ENCODE measurements around the gene MCC.

Gene MCC

GRCh38 chr5:113178073-113178779 lies 310.0 kb downstream of the MCC start:
- no peak overlapping the region for H3K27ac ChIP-seq (replicated peaks)
- no peak for TF ChIP-seq GABPA (IDR thresholded peaks at IDR 0.05; ENCODE audit: low read depth)
- no peak for TF ChIP-seq SPI1 (IDR thresholded peaks at IDR 0.05; ENCODE audit: borderline replicate concordance, low read depth)
- TF ChIP-seq REST (IDR thresholded peaks at IDR 0.05; ENCODE audit: insufficient replicate concordance, low read depth): no peak
- no peak for TF ChIP-seq POLR2AphosphoS5 (IDR thresholded peaks at IDR 0.05; ENCODE audit: low read depth)
- TF ChIP-seq CTCF (IDR thresholded peaks at IDR 0.05; ENCODE audit: insufficient read depth, low read length): no peak
- DNase-seq (ENCODE audit: low read depth in 1 of 2, low spot score in 1 of 2): no peak
- H3K27me3 ChIP-seq (ENCODE audit: insufficient read depth, poor library complexity, severe bottlenecking): no peaks in the 10 kb centered on the region
- no peak overlapping the region for H3K4me3 ChIP-seq (replicated peaks; ENCODE audit: insufficient read depth, low read length)

GRCh38 chr5:113177225-113177624 lies 311.0 kb downstream of the MCC start:
- H3K27me3 ChIP-seq (ENCODE audit: insufficient read depth, poor library complexity, severe bottlenecking): no peaks in the 10 kb centered on the region
- TF ChIP-seq POLR2AphosphoS5 (IDR thresholded peaks at IDR 0.05; ENCODE audit: low read depth): no peak
- no peak for TF ChIP-seq SPI1 (IDR thresholded peaks at IDR 0.05; ENCODE audit: borderline replicate concordance, low read depth)
- TF ChIP-seq GABPA (IDR thresholded peaks at IDR 0.05; ENCODE audit: low read depth): no peak
- TF ChIP-seq CTCF (IDR thresholded peaks at IDR 0.05; ENCODE audit: insufficient read depth, low read length): no peak
- no peak for TF ChIP-seq REST (IDR thresholded peaks at IDR 0.05; ENCODE audit: insufficient replicate concordance, low read depth)
- no peak overlapping the region for H3K4me3 ChIP-seq (replicated peaks; ENCODE audit: insufficient read depth, low read length)

GRCh38 chr5:113176734-113177133 lies 311.5 kb downstream of the MCC start:
- no peak for TF ChIP-seq SPI1 (IDR thresholded peaks at IDR 0.05; ENCODE audit: borderline replicate concordance, low read depth)
- H3K4me3 ChIP-seq (replicated peaks; ENCODE audit: insufficient read depth, low read length): no peak overlapping the region
- DNase-seq (ENCODE audit: low read depth in 1 of 2, low spot score in 1 of 2): no peak
- no peak overlapping the region for H3K27ac ChIP-seq (replicated peaks)
- H3K27me3 ChIP-seq (ENCODE audit: insufficient read depth, poor library complexity, severe bottlenecking): no peaks in the 10 kb centered on the region

More at GRCh38 chr5:113177225-113177624, 311.0 kb downstream of the MCC start:
- DNase-seq (ENCODE audit: low read depth in 1 of 2, low spot score in 1 of 2): no peak
- no peak overlapping the region for H3K27ac ChIP-seq (replicated peaks)

- H3K27ac ChIP-seq (replicated peaks): no peak overlapping the region
- DNase-seq (ENCODE audit: low read depth in 1 of 2, low spot score in 1 of 2): no peak
- TF ChIP-seq POLR2AphosphoS5 (IDR thresholded peaks at IDR 0.05; ENCODE audit: low read depth) (no peak), REST (IDR thresholded peaks at IDR 0.05; ENCODE audit: insufficient replicate concordance, low read depth) (no peak)
- no peak overlapping the region for H3K4me3 ChIP-seq (replicated peaks; ENCODE audit: insufficient read depth, low read length)
- no peaks in the 10 kb centered on the region for H3K27me3 ChIP-seq (ENCODE audit: insufficient read depth, poor library complexity, severe bottlenecking)
Measured at GRCh38 chr5:113176196-113176595, 312.1 kb downstream of the MCC start.
